Measurements from ENCODE around the gene ELFN1. TPM values are rescaled to one million over a fixed set of nuclear protein-coding genes. Genes with fewer than 3 reads are reported as not detected.

ELFN1 gene
- total RNA-seq, 3 donors from 2014 or later, result 0.26 to 0.44 (median 0.41) TPM

DNA sequence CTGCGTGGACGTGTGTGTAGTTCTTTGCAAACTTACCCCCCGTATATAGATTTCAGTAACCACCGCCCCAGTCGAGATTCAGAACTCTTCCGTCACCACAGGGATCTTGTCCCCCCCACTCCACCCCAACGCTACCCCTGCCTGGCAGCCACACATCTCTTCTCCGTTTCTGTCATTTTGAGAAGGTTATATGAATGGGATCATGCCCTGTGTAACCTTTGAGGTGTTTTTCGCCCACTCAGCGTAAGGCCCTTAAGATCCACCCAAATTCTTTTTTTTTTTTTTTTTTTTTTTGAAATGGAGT is 83.4 kb downstream of the ELFN1 start:
- DNase-seq (no peak), ATAC-seq (no peak)
- Histone ChIP-seq H3K4me1 (ENCODE audit: low read depth) (no peaks in the 10 kb centered on the region), H3K9me3 (no peaks in the 10 kb centered on the region), H3K4me3 (no peak overlapping the region), H3K36me3 (ENCODE audit: low read depth) (no peaks in the 10 kb centered on the region)
- TF ChIP-seq, protein P1, sequence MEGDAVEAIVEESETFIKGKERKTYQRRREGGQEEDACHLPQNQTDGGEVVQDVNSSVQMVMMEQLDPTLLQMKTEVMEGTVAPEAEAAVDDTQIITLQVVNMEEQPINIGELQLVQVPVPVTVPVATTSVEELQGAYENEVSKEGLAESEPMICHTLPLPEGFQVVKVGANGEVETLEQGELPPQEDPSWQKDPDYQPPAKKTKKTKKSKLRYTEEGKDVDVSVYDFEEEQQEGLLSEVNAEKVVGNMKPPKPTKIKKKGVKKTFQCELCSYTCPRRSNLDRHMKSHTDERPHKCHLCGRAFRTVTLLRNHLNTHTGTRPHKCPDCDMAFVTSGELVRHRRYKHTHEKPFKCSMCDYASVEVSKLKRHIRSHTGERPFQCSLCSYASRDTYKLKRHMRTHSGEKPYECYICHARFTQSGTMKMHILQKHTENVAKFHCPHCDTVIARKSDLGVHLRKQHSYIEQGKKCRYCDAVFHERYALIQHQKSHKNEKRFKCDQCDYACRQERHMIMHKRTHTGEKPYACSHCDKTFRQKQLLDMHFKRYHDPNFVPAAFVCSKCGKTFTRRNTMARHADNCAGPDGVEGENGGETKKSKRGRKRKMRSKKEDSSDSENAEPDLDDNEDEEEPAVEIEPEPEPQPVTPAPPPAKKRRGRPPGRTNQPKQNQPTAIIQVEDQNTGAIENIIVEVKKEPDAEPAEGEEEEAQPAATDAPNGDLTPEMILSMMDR (IDR thresholded peaks at IDR 0.05), result no peak
- intact Hi-C loops (cut with DNase I, micrococcal nuclease), result no loop called here

DNA sequence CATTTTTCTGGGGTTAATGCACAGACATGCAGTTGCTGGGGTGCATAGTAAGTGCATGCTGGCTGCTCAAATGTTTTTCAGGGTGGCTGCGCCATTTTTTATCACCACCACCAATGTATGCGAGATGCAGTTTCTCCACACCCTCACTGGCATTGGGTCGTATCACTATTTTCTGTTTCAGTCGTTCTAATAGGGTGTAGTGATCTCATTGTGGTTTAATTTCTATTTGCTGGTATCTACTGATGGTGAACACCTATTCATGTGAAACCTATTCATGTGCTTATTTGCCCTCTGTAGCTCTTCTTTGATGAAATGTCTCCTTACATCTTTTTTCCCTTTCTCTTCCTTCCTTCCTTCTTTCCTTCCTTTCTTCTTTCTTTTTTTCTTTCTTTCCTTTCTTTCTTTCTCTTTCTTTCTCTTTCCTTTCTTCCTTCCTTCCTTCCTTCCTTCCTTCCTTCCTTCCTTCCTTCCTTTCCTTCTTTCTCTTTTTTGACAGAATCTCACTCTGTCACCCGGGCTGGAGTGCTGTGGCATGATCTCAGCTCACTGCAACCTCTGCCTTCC is 84.3 kb downstream of the ELFN1 start:
- TF ChIP-seq, protein P1 (IDR thresholded peaks at IDR 0.05), result no peak
- no peaks in the 10 kb centered on the region for H3K9me3 ChIP-seq
- H3K4me1 ChIP-seq (ENCODE audit: low read depth), result no peaks in the 10 kb centered on the region
- DNase-seq (no peak), ATAC-seq (no peak)
- H3K36me3 ChIP-seq (ENCODE audit: low read depth), result no peaks in the 10 kb centered on the region
- intact Hi-C loops (cut with DNase I, micrococcal nuclease), result no loop called here
- no peak overlapping the region for H3K4me3 ChIP-seq

DNA sequence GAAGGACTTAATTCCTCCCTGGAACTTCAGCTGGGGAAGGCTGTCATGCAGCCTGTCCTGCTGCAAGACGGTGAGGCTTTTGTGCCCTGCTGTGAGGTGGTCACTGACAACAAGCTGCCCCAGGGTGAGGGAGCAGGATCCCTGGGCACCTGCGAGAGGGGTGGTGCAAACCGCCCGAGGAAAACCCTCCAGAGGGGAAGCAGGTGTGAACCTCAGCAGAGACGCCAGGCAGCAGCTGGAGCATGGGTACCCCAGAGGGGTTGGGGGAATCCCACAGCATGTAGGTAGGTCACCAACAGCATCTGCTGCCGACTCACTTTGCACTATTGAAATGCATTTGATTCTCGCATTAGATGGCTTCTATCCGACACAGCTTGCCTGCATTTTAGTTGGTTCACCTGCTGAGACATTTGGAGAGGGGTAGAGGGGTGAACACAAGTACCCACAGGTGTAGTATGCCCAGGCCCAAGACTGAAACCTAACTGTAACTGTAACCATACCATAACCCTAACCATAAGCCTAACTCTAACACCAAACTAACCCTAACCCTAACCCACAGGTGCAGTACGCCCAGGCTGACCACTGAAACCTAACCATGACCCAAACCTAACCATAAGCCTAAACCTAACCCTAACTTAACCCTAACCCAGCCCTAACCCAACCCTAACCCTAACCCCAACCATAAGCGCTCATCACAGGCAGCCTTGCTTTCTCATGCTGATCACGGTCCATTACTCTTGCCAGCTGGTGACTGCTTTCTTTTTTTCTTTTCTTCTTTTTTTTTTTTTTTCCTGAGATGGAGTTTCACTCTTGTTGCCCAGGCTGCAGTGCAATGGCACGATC is 85.9 kb downstream of the ELFN1 start:
- no peaks in the 10 kb centered on the region for H3K36me3 ChIP-seq (ENCODE audit: low read depth)
- TF ChIP-seq, protein P1 (IDR thresholded peaks at IDR 0.05), result no peak
- ATAC-seq, result no peak
- H3K9me3 ChIP-seq, result no peaks in the 10 kb centered on the region
- H3K4me1 ChIP-seq (ENCODE audit: low read depth), result no peaks in the 10 kb centered on the region
- DNase-seq, result no peak
- H3K4me3 ChIP-seq, result no peak overlapping the region
- intact Hi-C loops (cut with DNase I, micrococcal nuclease), result no loop called here

DNA sequence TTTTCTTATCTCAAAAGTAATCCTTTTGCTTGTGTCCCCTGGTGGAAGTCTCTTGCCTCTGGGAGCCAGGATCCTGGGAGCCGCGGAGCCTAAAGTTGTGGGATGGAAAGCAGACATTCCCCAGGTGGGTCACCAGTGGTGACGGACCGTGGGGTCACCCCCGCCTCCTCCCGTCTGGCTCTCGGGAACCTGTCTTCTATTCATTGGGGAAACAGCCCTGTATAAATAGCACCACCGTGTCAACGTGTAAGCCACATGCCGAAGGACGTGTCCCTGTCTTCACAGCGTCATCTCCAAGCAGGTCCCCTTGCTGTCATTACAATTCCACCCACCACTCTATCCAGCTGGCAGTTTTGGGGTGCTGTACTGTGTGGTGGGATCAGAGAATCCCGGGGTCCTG is 87.5 kb downstream of the ELFN1 start:
- no peak for ATAC-seq
- no peaks in the 10 kb centered on the region for H3K9me3 ChIP-seq
- H3K4me1 ChIP-seq (ENCODE audit: low read depth), result no peaks in the 10 kb centered on the region
- H3K36me3 ChIP-seq (ENCODE audit: low read depth), result no peaks in the 10 kb centered on the region
- intact Hi-C loops (cut with DNase I, micrococcal nuclease), result no loop called here
- TF ChIP-seq, protein P1 (IDR thresholded peaks at IDR 0.05), result no peak
- DNase-seq, result no peak
- no peak overlapping the region for H3K4me3 ChIP-seq

DNA sequence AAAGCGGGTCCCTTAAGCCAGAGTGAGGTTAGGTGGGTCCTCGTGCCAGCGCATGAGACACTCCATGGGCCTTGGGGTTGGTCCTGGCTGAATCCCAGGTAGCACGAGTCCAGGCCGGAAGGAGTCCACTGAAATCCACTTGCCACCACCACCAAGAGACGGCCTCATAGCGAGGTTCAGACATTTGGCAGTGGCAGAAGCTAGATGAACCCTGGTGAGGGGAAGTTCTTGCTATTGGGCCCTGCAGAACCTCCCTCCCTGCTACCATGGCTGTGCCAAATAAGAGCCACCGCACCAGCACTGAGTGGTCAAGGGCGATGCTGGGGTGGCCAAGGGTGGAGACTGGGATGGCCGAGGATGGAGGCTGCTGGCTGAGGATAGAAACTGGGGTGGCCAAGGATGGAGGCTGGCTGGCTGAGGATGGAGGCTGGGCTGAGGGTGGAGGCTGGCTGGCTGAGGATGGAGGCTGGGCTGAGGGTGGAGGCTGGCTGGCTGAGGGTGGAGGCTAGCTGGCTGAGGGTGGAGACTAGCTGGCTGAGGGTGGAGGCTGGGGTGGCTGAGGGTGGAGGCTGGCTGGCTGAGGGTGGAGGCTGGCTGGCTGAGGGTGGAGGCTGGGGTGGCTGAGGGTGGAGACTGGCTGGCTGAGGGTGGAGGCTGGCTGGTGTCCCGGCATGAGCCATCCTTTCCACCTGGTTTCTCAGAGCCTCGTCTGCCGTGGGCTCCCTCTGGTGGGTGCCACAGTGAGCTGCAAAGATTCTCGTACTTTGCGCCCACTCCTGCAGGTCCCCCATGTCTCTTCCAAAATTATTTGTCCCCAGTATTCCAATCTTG is 88.2 kb downstream of the ELFN1 start:
- intact Hi-C loops (cut with DNase I, micrococcal nuclease), result no loop called here
- H3K4me3 ChIP-seq, result no peak overlapping the region
- DNase-seq (no peak), ATAC-seq (peak; percentile 64)
- no peaks in the 10 kb centered on the region for H3K36me3 ChIP-seq (ENCODE audit: low read depth)
- TF ChIP-seq, protein P1 (IDR thresholded peaks at IDR 0.05), result no peak
- peaks cover 5% of the 10 kb centered on the region for H3K9me3 ChIP-seq
- no peaks in the 10 kb centered on the region for H3K4me1 ChIP-seq (ENCODE audit: low read depth)
